Activated effector memory CD4-positive, alpha-beta T cell treated with anti-CD3 and anti-CD28 coated beads, Interleukin-2, amount 50 U/mL, for 16 hours (primary cell): ENCODE measurements around the gene KRR1.
"Not testable (repeated sequence)": the region's sequence is repeated elsewhere in the genome, so short reads cannot be mapped to it uniquely, and the experiment has no call there.

Experiments used
- DNase-seq: peaks from one replicate; pipeline ENCODE4 v3.0.0-alpha.2; 2020

The KRR1 gene

DNA sequence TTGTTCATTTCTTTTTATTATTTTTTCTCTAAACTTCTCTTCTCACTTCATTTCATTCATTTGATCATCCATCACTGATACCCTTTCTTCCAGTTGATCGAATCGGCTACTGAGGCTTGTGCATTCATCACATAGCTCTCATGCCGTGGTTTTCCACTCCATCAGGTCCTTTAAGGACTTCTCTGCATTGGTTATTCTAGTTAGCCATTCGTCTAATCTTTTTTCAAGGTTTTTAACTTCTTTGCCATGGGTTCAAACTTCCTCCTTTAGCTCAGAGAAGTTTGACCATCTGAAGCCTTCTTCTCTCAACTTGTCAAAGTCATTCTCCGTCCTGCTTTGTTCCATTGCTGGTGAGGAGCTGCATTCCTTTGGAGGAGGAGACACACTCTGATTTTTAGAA lies 10.7 kb upstream of the KRR1 start:
- not testable (repeated sequence) for DNase-seq

DNA sequence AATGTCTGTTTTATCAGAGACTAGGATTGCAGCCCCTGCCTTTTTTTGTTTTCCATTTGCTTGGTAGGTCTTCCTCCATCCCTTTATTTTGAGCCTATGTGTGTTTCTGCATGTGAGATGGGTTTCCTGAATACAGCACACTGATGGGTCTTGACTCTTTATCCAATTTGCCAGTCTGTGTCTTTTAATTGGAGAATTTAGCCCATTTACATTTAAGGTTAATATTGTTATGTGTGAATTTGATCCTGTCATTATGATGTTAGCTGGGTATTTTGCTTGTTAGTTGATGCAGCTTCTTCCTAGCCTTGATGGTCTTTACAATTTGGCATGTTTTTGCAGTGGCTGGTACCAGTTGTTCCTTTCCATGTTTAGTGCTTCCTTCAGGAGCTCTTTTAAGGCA lies 9.8 kb upstream of the KRR1 start:
- DNase-seq: not testable (repeated sequence)

DNA sequence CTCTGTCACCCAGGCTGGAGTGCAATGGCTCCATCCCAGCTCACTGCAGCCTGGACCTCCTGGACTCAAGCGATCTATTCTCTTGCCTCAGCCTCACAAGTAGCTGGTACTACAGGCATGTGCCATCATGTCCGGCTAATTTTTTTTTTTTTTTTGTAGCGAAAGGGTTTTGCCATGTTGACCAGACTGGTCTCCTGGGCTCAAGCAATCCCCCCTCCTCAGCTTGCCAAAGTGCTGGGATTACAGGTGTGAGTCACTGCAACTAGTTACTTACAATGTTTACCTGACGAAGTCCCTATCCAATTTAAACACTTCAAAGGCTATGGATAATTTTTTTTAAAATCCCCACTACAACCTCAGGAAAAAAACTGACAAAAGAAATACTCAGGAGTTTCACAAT lies 1.8 kb downstream of the KRR1 start:
- DNase-seq: no peak

DNA sequence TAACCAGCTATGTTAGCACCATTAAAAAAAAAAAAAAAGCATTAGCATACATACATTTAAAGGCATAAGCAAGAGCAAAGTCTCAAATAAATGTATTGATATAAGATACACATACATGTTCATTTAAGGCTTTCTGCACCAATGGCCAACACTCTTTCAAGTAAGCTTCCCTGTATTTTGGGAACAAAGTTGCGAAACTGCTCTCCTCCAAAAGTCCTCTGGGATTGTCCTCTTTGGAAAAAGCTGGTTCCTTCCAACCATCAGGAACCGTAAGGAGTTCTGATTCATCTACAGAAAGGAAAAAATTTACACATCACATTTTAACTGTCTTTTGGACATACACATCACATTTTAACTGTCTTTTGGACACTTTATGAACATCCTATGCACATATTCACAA lies 3.2 kb downstream of the KRR1 start:
- no peak for DNase-seq

DNA sequence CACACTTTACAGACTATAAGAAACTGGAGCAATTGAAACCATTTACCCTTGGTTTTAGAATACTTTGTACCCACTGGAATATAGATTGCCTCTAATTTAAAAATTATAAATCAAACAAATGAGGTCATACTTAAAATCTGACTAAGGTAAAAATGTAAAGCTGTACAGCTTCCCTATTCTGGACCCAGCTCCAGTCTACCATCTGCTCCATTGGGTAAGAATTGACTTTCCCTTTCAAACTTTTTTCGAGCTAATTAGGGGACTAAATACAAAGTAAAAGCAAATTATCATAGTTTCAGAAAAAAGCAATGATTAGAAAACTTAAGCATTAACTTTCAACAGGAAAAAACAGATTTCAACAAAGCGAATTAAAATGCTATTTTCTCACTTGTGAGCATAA lies 4.3 kb downstream of the KRR1 start:
- DNase-seq: no peak

DNA sequence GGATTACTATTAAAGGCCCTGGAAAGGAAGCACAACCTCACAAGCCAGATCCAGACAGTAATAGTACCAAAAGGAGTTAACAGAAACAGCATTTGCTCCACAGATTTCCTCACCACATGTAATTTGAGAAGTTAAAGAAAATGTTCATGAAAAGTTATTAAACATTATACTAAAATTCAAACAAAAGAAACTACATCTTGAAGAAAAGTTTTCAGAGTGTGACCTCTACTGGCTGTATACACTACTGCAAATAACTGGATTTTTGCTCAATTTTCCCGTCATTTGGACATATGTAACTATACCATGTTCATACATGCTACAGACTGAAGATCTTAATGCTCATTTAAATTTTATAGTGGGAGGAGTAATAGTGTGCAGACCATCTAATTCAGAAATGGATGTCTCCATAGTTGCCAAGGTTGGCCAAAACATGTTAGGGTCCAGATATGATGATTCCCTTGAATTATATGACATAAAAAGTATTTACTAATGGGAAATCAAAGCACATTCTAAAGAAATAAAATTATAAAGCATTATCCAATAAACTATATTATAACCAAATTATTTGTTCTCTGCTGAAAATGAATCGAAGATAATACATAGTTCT lies 5.6 kb downstream of the KRR1 start:
- DNase-seq: no peak

DNA sequence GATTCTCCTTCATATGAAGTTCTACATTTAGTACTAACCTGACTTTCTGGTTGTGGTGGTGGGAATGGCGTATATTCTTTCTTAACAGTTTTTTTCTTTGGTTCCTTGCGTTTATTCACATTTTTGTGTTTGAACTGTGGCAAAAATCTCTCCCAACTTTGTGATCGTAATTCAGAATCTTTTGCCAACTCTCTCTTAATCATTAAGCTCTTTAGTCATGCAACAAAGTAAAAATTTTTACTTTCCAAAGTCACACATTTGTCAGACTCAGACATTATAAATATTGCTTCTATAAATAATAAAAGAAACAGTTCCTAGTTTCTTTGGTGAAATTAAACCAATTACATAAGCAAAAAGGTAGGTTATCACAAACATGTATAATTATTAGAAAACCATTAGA lies 7.5 kb downstream of the KRR1 start:
- no peak for DNase-seq

DNA sequence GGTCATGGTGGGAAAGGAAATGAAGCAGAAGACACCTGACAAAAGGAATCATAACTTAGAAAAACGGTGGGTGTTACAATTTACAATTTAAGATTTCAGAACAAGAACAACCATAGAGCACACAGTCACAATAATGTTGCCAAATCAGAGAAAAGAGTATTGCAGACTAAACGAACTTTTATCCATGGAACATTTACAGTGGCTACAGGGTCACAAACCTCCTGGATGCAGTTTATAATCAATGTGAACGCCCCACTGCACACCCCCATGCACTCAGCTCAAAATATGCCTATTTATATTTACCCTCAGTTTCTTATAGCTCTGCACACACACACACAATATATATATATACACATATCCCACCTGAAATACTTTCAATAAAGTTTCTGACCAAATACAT lies 8.0 kb downstream of the KRR1 start:
- no peak for DNase-seq

DNA sequence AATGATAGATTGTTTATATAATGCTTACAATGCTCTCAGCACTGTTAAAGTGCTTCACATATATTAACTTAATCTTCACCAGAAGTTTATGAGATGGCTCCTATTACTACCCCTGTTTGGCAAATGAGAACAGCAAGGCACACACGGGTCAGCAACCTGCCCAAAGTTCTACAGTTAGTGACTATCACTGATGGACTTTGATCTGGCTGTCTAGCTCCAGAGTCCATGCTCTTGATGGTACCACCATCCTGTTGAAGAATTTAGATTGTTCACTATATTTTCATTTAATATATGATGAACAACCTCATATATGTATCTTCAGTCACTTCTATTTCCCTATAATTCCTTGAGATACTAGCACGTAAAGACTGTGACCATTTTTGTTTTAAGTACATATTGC lies 20.2 kb downstream of the KRR1 start:
- no peak for DNase-seq

DNA sequence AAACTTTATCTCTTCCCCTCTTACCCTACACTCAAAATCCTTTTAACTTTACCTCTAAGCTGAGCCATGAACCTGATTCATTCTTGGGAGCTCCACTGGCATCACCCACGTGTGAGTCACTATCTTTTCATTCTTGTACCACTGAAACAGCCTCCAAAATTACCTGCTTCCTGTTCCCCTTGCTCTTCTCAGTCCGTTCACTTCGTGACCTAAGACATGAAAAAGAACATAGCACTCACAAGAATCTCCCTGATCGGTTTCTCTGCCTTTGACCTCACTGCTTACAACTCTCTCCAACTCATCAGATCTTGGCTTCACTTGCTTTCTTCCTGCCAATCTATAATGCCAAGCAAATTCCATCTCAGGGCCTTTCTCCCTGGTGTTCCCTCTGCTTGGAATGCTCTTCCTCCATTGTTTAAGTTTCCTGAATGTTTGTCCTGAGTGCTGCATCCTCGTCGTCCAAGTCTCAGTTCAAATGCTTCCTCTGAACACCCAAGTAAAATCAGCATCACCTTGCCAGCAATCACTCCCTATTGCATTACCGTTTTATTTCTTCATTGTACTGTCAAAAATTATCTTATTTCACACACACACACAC lies 21.7 kb downstream of the KRR1 start:
- peak; percentile 68 for DNase-seq

DNA sequence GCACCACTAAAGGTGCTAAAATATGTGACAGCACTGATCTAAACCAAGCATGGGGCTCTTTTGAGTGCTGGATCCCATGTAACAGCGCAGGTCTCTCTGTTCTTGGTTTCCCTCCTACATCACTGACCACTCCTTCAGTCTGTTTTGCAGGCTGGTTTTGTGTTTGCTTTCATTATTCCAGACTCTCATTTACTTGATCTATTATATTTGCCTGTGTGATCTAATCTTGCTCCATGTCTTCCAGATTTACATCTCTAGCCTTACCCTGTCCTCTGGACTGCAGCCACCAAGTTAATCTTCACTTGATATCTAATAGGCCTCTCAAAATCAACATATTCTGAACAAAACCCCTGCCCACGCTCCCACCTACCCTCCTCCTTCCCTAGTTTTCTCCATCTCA lies 22.2 kb downstream of the KRR1 start:
- DNase-seq: no peak

DNA sequence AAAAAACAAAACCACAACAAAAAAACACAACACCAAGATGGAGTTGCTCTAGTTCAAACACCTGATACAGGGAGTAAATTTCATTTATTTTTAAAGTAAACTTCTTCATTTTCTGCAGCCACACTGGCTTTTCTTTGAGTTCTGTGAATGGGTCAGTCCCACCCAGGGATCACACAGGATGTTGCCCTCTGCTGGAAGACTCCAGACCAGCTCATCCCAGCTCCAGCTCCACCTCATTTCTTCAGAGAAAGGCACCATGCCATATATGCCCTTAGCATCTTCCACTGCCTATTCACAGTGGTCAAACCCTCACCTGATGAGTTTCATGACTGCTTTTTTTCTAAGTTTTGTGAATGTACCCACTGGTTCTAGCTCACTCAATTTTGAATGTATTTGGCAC lies 22.9 kb downstream of the KRR1 start:
- no peak for DNase-seq

DNA sequence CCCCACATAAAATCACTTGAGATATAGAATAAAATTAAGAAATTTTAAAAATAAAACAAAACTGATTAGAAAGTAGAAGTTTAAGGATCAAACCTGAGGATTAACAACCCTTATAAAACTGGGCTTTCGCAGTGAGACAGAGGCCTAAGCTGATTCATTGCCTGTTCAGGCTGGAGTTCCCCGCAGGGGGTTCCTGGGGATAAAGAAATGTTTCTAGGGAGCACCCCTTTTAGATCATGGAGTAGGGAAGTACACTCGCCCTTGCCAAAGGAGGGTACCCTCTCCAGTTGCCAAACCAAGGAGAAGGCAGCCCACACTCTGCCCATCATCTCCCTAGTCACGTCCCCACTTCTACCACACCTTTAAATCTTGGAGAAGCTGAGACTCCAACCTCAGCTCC lies 24.1 kb downstream of the KRR1 start:
- DNase-seq: no peak

DNA sequence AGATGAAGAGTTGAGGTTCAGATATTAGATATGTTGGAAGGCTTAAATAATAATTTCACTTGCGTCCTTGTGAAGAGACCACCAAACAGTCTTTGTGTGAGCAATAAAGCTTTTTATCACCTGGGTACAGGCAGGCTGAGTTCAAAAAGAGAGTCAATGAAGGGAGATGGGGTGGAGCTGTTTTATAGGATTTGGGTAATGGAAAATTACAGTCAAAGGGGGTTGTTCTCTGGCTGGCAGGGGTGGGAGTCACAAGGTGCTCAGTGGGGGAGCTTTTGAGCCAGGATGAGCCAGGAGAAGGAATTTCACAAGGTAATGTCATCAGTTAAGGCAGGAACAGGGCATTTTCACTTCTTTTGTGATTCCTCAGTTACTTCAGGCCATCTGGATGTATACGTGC lies 27.0 kb downstream of the KRR1 start:
- DNase-seq: not testable (repeated sequence)

DNA sequence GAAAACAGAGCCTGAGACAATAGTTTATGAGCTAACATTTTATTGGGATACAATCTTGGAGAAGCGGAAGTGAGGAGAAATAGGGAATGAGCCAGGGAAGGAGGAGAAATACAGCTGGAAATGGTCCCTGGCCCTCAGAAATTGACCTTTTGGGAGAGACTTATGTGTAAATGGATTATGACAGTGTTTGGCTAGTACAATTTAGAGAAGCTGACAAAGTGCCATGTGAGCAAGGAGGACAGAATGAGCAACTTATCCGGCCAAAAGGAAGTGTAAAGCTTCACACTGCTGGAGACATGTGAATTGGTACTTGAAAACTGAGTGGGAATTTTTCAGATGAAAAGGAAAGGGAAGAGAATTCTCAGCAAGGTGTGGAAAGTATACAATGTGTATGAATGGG lies 28.0 kb downstream of the KRR1 start:
- no peak for DNase-seq

DNA sequence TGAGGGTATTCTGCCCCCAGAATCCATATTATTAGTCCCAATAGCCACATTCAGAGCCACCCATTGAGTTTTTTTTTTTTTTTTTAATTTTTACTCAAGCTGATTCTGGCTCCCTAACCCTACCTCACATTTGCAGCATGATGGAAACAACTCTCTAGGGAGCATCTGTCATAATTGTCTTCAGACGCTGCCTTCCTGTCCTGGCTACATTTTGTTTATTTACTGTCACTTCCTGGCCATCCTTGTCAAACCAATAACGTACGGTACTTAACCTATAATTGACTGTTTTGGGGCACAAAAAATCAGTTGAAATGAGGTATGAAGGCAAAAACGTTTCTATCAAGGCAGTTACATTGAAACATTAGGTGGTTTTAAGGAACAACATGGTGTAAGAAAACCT lies 28.8 kb downstream of the KRR1 start:
- no peak for DNase-seq

DNA sequence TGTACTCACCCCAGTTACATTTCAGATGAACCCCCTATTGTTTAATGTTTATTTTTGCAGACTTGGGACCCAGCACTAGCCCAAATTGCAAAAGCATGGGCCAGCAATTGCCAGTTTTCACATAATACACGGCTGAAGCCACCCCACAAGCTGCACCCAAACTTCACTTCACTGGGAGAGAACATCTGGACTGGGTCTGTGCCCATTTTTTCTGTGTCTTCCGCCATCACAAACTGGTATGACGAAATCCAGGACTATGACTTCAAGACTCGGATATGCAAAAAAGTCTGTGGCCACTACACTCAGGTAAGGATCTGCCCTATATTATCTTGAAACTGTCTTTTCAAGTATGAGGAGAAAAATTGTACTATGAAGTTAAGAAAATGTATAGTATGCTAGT lies 29.6 kb downstream of the KRR1 start:
- no peak for DNase-seq

DNA sequence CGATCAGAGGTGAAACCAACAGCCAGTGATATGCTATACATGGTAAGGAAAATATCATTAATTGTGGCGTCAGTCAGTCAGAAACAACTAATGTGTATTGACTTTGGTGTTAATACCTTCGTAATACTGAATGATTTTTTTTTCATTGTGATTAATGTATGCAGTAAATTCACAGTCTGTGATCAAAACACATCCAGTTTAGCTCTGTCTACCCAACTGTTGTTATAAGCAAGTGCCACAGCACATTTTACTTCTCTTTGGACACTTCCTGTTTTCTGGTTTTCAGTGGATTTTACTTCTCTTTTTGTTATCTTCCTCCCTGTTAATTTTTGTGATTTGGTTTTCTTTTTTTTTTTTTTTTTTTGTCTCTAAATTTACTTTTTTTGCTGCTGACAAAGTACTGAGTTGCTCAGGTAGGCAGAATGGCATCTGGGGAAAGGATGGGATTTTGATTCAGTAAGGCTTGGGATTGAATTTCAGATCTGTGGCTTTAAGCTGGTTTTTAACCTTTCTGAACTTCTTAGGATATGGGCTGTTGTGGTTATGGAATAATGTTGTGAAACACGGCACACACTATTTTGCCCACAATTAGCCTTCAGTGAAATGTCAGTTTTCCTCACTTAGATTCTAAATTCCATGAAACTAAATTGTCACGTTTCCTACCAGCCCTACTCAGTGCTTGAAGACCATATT lies 30.2 kb downstream of the KRR1 start:
- no peak for DNase-seq

DNA sequence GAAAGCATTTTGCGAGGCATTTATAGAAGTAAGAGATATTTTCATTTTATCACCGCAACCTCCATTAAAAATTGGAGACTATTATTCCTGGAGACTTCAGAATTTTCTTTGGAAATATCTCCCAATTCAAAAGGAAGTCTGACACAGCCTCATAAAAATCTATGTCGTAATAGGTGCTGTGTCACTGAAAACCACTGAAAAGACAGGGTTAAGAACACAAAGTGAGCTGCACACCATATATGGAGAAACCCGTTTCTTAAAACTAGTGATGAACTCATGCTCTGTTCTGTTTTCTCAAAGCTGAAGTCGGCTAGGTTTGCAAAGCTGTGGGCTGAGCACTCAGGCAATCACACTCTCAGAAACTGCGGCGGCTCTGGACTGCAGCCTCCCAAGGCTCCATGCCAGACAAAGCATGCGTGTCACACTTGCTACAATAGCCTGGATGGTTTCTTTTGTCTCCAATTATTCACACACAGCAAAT lies 30.9 kb downstream of the KRR1 start, which contains the start of gene GLIPR1:
Gene GLIPR1 (plus strand): TSS at position 287 of the 481 bp plus-strand sequence. CDS start 126 bp downstream, at position 413.
- DNase-seq: peak; percentile 89

DNA sequence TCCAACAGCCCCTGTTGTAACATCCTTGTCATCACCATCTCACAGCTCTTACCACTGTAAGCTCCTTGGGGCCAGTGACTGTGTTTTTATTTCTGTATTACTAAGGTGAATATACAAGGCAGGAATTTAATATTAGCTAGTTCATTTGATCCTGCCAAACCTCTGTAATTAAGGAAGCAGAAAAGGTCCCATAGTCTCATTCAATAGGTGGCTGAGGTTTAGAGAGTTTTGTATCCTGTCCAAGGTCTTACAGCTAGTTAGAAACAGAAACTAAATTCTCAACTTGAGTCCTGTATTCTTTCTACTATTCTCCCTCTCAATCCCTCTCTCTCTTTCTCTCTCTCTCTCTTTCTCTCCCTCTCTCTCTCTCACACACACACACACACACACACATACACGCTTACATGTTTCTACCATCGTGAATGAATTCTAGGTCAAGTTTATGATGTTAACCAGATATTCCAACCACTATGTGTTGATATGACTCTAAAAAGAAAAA lies 31.4 kb downstream of the KRR1 start:
- no peak for DNase-seq

DNA sequence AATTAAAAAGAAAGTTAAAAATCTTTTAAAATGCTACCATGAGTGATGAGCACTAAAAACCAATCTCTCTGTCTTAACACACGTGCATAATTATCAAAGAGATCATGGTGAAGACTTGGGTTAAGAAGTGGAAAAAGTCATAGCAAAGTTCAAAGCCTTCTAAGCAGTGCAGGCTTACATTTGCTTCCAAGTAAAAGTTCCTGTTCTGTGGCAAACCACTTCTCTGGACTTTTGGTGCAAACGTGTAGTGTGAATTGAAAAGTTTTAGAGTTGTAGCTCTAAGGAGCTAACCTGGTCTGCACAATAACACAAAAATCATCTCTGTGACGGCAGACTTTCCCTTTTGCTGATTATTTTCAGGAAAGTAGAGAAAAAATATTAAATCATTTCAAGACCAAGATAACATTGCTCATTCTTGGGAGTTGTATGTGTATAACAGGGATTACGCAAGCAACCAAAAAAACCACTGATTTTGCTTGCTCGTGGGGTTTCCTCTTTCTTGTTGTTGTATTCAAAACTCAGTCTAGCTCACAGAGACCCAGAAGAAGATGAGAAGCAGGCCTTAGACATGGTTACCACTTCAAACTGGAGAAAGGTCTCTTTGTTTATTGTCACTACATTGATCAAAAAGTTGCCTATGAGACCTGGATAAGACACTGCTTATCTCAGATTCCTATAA lies 33.2 kb downstream of the KRR1 start:
- no peak for DNase-seq

DNA sequence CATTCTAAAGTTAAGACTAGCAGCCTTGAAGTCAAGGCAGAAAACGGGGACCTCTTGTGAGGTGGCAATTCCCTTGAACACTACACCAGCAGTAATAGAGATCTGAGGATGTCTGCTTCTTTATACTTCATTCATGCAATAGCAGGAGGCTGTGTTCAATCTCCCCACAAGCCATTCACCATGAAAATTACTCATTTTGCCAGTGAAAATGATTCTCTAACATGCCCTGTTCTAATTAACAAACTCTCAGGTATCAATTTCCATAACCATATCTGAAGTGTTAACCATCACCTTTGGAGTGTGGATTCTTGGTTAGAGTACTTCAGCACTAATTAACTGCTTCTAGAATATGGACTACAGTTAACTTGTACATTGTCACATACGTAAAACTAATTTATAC lies 34.3 kb downstream of the KRR1 start:
- no peak for DNase-seq

DNA sequence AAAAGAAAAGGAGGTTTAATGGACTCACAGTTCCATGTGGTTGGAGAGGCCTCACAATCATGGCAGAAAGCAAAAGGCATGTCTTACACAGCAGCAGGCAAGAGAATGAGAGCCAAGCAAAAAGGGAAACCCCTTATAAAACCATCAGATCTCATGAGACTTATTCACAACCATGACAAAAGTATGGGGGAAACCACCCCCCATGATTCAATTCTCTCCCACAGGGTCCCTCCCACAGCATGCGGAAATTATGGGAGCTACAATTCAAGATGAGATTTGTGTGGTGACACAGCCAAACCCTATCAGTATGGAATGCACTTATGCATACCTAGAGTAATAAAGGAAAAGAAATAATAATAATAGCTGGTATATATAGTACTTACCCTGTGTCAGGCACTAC lies 35.3 kb downstream of the KRR1 start:
- no peak for DNase-seq

DNA sequence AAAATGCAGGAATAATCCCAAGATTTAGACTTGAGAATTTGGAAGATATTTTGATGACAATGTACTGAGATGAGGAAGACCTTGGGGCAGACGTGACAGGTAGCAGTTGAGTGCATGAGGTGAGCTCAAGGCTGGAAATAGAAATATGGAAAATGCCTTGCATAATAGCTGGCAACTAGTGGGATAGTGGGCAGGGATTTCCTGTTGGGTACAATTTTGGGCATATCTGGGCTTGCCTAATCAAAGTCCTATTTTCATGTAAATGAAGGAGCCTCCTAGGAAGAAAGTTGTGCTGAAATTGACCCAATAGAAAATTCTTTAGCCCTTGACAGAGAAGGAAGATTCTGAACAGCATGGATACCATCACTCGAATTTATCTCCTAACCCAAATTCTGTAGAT lies 37.3 kb downstream of the KRR1 start:
- DNase-seq: no peak
